HG03378 (cell line): Measurements from ENCODE around the gene CEP41.
"Not testable (repeated sequence)": the region's sequence is repeated elsewhere in the genome, so short reads cannot be mapped to it uniquely, and the experiment has no call there.

ENCODE experiments used
- ATAC-seq: cut with Tn5 transposase; IDR thresholded peaks from one replicate; pipeline ENCODE4 v1.9.1; 2021; ENCODE audit warnings: mild to moderate bottlenecking, moderate library complexity; ENCODE audit not compliant: unreplicated experiment

Gene CEP41

GRCh38 chr7:130463553-130464434 lies 23.0 kb upstream of the CEP41 start:
- ATAC-seq = no peak

GRCh38 chr7:130461272-130461671 lies 20.5 kb upstream of the CEP41 start:
- no peak for ATAC-seq

GRCh38 chr7:130458257-130458656 lies 17.4 kb upstream of the CEP41 start:
- ATAC-seq = peak; percentile 65

- ATAC-seq = no peak
These were observed 14.1 kb upstream of the CEP41 start for GRCh38 chr7:130454959-130455358.

GRCh38 chr7:130452951-130453350 lies 12.1 kb upstream of the CEP41 start:
- no peak for ATAC-seq

GRCh38 chr7:130451344-130451743 lies 10.5 kb upstream of the CEP41 start:
- ATAC-seq = not testable (repeated sequence)

GRCh38 chr7:130446259-130446658 lies 5.4 kb upstream of the CEP41 start:
- no peak for ATAC-seq

GRCh38 chr7:130444751-130445407 lies 4.1 kb upstream of the CEP41 start:
- ATAC-seq = no peak

- no peak for ATAC-seq
These were observed 3.4 kb upstream of the CEP41 start for GRCh38 chr7:130444234-130444633.

- no peak for ATAC-seq
These were observed 1.8 kb upstream of the CEP41 start for GRCh38 chr7:130442601-130443000.

GRCh38 chr7:130441408-130441869 lies 623 bp upstream of the CEP41 start:
- ATAC-seq = no peak

- ATAC-seq = no peak
These were observed 4.6 kb downstream of the CEP41 start for GRCh38 chr7:130436253-130436652.

- ATAC-seq = no peak
These were observed 5.4 kb downstream of the CEP41 start for GRCh38 chr7:130435311-130435854.

GRCh38 chr7:130433301-130433700 lies 7.5 kb downstream of the CEP41 start:
- ATAC-seq = no peak

- no peak for ATAC-seq
These were observed 7.9 kb downstream of the CEP41 start for GRCh38 chr7:130432886-130433285.

- ATAC-seq = no peak
These were observed 9.8 kb downstream of the CEP41 start for GRCh38 chr7:130430841-130431666.

GRCh38 chr7:130430115-130430514 lies 10.7 kb downstream of the CEP41 start:
- no peak for ATAC-seq

GRCh38 chr7:130429019-130429418 lies 11.8 kb downstream of the CEP41 start:
- ATAC-seq = no peak

- no peak for ATAC-seq
These were observed 14.3 kb downstream of the CEP41 start for GRCh38 chr7:130426564-130426963.

GRCh38 chr7:130425796-130426195 lies 15.0 kb downstream of the CEP41 start:
- ATAC-seq = no peak

GRCh38 chr7:130423501-130424037 lies 17.2 kb downstream of the CEP41 start:
- ATAC-seq = no peak
